ENCODE measurements around the gene GPR84. TPM values are rescaled to one million over a fixed set of nuclear protein-coding genes. Genes with fewer than 3 reads are reported as not detected.

The GPR84 gene
- total and polyA plus RNA-seq, 2 donors: 0.57 to 0.62 TPM

- H3K4me3 ChIP-seq (ENCODE audit: low read length in 2 of 2): no peak overlapping the region
- no peak overlapping the region for H3K27ac ChIP-seq (ENCODE audit: low read depth in 1 of 2, low read length in 1 of 2)
- peaks cover 10 to 49% of the 10 kb centered on the region in 2 donors for H3K4me1 ChIP-seq (ENCODE audit: control insufficient read depth in 2 of 2, insufficient read depth in 2 of 2, low read length in 2 of 2)
- H3K27me3 ChIP-seq (ENCODE audit: control insufficient read depth in 2 of 2, insufficient read depth in 1 of 2, low read length in 1 of 2): no peaks in the 10 kb centered on the region
- DNase-seq (ENCODE audit: low read depth in 6 of 9, low spot score in 9 of 9): no peak
- H3K36me3 ChIP-seq (ENCODE audit: control insufficient read depth in 2 of 2, insufficient read depth in 2 of 2, low read length in 1 of 2): peaks cover 27 to 38% of the 10 kb centered on the region in 2 donors
- 72% methylated on average over 3 of the region's 3 CpGs for WGBS
- H3K9me3 ChIP-seq (ENCODE audit: control insufficient read depth in 2 of 2, insufficient read depth in 1 of 2, low read length in 1 of 2): no peaks in the 10 kb centered on the region
Measured at GRCh38 chr12:54393743-54394142, 29.5 kb upstream of the GPR84 start.

- H3K27me3 ChIP-seq (ENCODE audit: control insufficient read depth in 2 of 2, insufficient read depth in 1 of 2, low read length in 1 of 2): no peaks in the 10 kb centered on the region
- peaks cover 10 to 54% of the 10 kb centered on the region in 2 donors for H3K4me1 ChIP-seq (ENCODE audit: control insufficient read depth in 2 of 2, insufficient read depth in 2 of 2, low read length in 2 of 2)
- WGBS: 87% methylated on average over 6 of the region's 6 CpGs
- no peak overlapping the region for H3K4me3 ChIP-seq (ENCODE audit: low read length in 2 of 2)
- no peaks in the 10 kb centered on the region for H3K9me3 ChIP-seq (ENCODE audit: control insufficient read depth in 2 of 2, insufficient read depth in 1 of 2, low read length in 1 of 2)
- DNase-seq (ENCODE audit: low read depth in 6 of 9, low spot score in 9 of 9): no peak
- no peak overlapping the region for H3K27ac ChIP-seq (ENCODE audit: low read depth in 1 of 2, low read length in 1 of 2)
- H3K36me3 ChIP-seq (ENCODE audit: control insufficient read depth in 2 of 2, insufficient read depth in 2 of 2, low read length in 1 of 2): peaks cover 23 to 34% of the 10 kb centered on the region in 2 donors
Measured at GRCh38 chr12:54393207-54393609, 28.9 kb upstream of the GPR84 start.

DNA sequence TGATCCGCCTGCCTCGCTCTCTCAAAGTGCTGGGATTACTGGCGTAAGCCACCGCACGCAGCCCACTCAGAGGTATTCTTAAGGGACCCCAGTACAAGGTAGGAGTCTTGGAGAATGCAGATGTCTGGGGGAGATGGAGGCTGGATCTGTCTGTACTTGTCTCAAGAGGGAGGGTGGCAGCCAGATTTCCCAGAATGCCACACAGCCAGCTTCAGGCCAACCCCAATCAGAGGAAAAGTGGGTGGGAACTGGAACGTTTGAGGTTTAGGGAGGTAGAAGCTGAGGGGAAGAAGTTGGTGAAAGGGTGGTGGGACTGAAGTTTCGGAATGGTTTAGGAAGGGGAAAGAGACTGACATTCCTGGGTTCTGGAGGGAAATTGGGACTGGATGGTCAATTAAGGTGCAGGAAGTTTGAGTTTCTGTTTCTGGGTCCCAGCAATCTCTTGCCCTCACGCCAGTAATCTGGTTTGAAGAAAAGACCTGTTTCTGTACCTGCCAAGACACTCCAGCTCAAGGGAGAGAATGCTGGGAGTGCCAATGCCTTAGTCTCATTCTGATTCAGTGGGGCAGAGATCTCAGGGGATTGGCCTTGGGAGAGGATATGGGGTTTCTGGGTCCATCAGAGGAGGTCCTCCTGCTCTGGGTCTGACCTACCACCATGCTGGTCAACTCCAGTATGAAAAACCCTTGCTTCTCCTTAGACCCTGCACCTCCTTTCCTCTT lies 28.4 kb upstream of the GPR84 start:
- no peak for DNase-seq (ENCODE audit: low read depth in 6 of 9, low spot score in 9 of 9)
- Histone ChIP-seq H3K9me3 (ENCODE audit: control insufficient read depth in 2 of 2, insufficient read depth in 1 of 2, low read length in 1 of 2) (no peaks in the 10 kb centered on the region), H3K4me1 (ENCODE audit: control insufficient read depth in 2 of 2, insufficient read depth in 2 of 2, low read length in 2 of 2) (peaks cover 10 to 58% of the 10 kb centered on the region in 2 donors), H3K27ac (ENCODE audit: low read depth in 1 of 2, low read length in 1 of 2) (no peak overlapping the region), H3K4me3 (ENCODE audit: low read length in 2 of 2) (no peak overlapping the region), H3K36me3 (ENCODE audit: control insufficient read depth in 2 of 2, insufficient read depth in 2 of 2, low read length in 1 of 2) (peaks cover 20 to 31% of the 10 kb centered on the region in 2 donors), H3K27me3 (ENCODE audit: control insufficient read depth in 2 of 2, insufficient read depth in 1 of 2, low read length in 1 of 2) (no peaks in the 10 kb centered on the region)
- WGBS: 94% methylated on average over 8 of the region's 8 CpGs

DNA sequence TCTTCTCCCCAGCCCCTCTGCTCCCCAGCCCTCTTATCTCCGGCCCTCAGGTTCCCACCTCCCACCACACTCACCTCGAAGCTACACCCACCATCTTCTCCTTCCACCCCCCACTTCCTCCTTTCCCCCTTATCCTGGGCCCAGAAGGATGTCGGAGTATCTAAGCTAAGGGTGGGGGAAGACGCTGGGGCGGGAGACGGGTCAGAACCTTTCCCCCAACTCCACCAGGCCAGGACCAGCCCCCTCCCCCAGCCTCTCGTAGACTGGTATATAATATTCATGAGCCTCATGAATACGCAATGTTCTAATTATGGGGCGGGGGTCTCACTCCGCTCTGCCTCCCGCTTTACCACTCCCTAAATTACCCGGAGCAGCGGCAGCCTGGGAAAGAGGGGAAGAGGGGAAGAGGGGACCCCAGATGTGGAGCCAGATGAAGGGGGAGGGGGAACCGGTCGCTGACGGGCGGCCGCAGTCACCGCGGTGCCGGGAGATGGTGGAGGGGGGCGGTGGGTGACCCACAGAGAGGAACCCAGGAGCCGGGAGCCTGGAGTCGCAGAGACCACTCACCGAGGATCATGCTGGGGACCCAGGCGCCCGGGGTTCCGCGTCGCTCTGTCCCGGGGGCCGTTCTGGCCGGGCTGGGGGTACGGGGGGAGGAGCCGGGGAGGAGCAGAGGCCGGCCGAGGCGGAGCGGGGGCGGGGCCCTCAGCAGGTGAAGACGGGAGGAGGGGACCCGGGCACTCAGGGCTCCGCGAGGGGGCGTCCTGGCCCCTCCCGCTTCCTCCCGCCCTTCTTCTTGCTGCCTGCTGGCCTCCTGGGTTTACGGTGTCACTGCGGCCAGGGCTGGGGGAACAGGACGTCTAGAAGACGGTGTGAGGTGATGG lies 26.6 kb upstream of the GPR84 start:
- 3% methylated on average over 51 of the region's 51 CpGs for WGBS

GRCh38 chr12:54390176-54390667 lies 25.9 kb upstream of the GPR84 start:
- Histone ChIP-seq H3K4me1 (ENCODE audit: control insufficient read depth in 2 of 2, insufficient read depth in 2 of 2, low read length in 2 of 2) (peaks cover 10 to 65% of the 10 kb centered on the region in 2 donors), H3K4me3 (ENCODE audit: low read length in 2 of 2) (peak overlapping the region; percentile 68 to 80), H3K9me3 (ENCODE audit: control insufficient read depth in 2 of 2, insufficient read depth in 1 of 2, low read length in 1 of 2) (no peaks in the 10 kb centered on the region), H3K27ac (ENCODE audit: low read depth in 1 of 2, low read length in 1 of 2) (peak overlapping the region in 1 of 2 donors; percentile 5), H3K27me3 (ENCODE audit: control insufficient read depth in 2 of 2, insufficient read depth in 1 of 2, low read length in 1 of 2) (no peaks in the 10 kb centered on the region), H3K36me3 (ENCODE audit: control insufficient read depth in 2 of 2, insufficient read depth in 2 of 2, low read length in 1 of 2) (peaks cover 0 to 11% of the 10 kb centered on the region in 2 donors)
- 35% methylated on average over 7 of the region's 7 CpGs for WGBS
- DNase-seq (ENCODE audit: low read depth in 6 of 9, low spot score in 9 of 9): peak in 1 of 9 donors; percentile 52

More for the DNA sequence above, 26.6 kb upstream of the GPR84 start:
- Histone ChIP-seq H3K36me3 (ENCODE audit: control insufficient read depth in 2 of 2, insufficient read depth in 2 of 2, low read length in 1 of 2) (peaks cover 6 to 16% of the 10 kb centered on the region in 2 donors), H3K27me3 (ENCODE audit: control insufficient read depth in 2 of 2, insufficient read depth in 1 of 2, low read length in 1 of 2) (no peaks in the 10 kb centered on the region), H3K9me3 (ENCODE audit: control insufficient read depth in 2 of 2, insufficient read depth in 1 of 2, low read length in 1 of 2) (no peaks in the 10 kb centered on the region), H3K4me3 (ENCODE audit: low read length in 2 of 2) (peak overlapping the region; percentile 68 to 80), H3K27ac (ENCODE audit: low read depth in 1 of 2, low read length in 1 of 2) (peak overlapping the region; percentile 17 to 71), H3K4me1 (ENCODE audit: control insufficient read depth in 2 of 2, insufficient read depth in 2 of 2, low read length in 2 of 2) (peaks cover 10 to 65% of the 10 kb centered on the region in 2 donors)
- DNase-seq (ENCODE audit: low read depth in 6 of 9, low spot score in 9 of 9): peak in 6 of 9 donors; percentile 55 to 85 (median 77)

DNA sequence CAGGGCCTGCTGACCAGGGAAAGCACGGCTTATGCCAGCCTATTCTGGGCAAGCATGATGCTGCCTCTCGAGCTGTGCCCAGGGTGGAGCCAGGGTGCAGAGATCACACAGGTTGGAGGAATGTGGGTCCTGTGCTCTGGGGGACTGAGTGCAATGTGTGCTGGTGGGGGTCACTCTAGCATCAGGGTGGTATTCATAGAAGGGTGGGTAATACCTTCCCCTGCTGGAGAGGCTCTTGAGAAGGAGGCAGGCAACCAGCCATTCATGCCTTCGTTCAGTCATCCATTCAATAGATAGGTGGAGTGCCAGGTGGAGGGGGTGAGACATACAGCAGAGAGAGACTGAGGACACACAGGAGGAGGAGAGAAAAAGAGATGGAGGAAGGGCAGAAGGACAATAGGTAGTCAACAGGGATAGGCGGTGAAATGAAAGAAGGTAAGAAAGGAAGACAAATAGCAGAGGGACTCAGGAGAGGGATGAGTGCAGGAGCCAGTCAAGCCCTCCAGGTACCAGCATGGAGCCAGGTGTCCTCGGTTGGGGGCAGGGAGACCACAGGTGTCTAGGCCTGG lies 25.4 kb upstream of the GPR84 start:
- H3K4me1 ChIP-seq (ENCODE audit: control insufficient read depth in 2 of 2, insufficient read depth in 2 of 2, low read length in 2 of 2): peaks cover 10 to 65% of the 10 kb centered on the region in 2 donors

GRCh38 chr12:54389134-54389508 lies 24.8 kb upstream of the GPR84 start:
- DNase-seq (ENCODE audit: low read depth in 6 of 9, low spot score in 9 of 9): no peak
- H3K4me3 ChIP-seq (ENCODE audit: low read length in 2 of 2): no peak overlapping the region
- H3K4me1 ChIP-seq (ENCODE audit: control insufficient read depth in 2 of 2, insufficient read depth in 2 of 2, low read length in 2 of 2): peaks cover 10 to 62% of the 10 kb centered on the region in 2 donors
- H3K27ac ChIP-seq (ENCODE audit: low read depth in 1 of 2, low read length in 1 of 2): no peak overlapping the region
- 93% methylated on average over 3 of the region's 3 CpGs for WGBS
- no peaks in the 10 kb centered on the region for H3K9me3 ChIP-seq (ENCODE audit: control insufficient read depth in 2 of 2, insufficient read depth in 1 of 2, low read length in 1 of 2)
- H3K36me3 ChIP-seq (ENCODE audit: control insufficient read depth in 2 of 2, insufficient read depth in 2 of 2, low read length in 1 of 2): no peaks in the 10 kb centered on the region
- no peaks in the 10 kb centered on the region for H3K27me3 ChIP-seq (ENCODE audit: control insufficient read depth in 2 of 2, insufficient read depth in 1 of 2, low read length in 1 of 2)

More for the DNA sequence above, 25.4 kb upstream of the GPR84 start:
- peak overlapping the region in 1 of 2 donors; percentile 68 for H3K4me3 ChIP-seq (ENCODE audit: low read length in 2 of 2)
- WGBS: 94% methylated on average over 5 of the region's 5 CpGs
- no peaks in the 10 kb centered on the region for H3K9me3 ChIP-seq (ENCODE audit: control insufficient read depth in 2 of 2, insufficient read depth in 1 of 2, low read length in 1 of 2)
- H3K27me3 ChIP-seq (ENCODE audit: control insufficient read depth in 2 of 2, insufficient read depth in 1 of 2, low read length in 1 of 2): no peaks in the 10 kb centered on the region
- no peak overlapping the region for H3K27ac ChIP-seq (ENCODE audit: low read depth in 1 of 2, low read length in 1 of 2)
- peaks cover 0 to 5% of the 10 kb centered on the region in 2 donors for H3K36me3 ChIP-seq (ENCODE audit: control insufficient read depth in 2 of 2, insufficient read depth in 2 of 2, low read length in 1 of 2)
- DNase-seq (ENCODE audit: low read depth in 6 of 9, low spot score in 9 of 9): no peak

DNA sequence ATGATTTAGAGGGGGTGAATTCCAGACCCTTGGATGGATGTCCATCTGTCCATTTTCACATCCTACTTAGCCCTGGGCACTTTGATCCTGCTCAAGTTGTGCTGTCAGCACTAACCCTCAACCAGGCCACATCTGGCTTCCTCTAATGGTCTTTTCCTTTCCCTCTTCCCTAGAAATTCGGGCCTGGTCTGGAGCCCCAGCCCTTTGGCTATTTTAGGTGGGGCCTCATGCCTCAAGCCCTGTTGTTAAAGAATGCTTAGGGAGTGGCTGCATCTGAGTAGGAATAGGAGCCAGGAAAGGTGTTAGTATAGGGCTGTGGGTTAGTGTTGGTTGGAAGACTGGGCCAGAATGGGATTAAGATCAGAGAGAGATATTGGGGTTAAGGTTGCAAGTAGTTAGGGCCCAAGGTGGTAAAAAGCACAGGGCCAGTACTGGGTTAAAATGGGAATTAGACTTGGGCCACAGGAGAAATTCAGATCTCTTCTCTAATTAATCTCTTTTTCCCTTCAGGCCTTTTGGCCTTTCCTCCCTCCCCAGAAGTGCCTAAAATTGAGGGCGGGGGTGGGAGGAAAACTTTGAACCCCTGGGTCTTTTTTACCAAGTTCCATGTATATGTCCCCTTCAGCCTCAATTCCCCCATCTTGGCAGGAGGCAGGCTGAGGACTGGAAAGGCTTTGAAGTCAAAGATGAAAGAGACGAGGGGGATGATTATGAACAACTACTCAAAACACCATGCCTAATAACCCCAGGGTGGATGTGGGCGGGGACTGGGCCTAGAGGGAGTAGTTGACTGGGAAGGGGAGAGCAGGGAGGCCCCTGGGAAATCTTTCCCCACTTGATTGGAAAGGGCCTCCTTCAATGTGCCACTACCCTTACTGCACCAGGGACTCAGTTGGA lies 24.2 kb upstream of the GPR84 start:
- no peak for DNase-seq (ENCODE audit: low read depth in 6 of 9, low spot score in 9 of 9)
- no peaks in the 10 kb centered on the region for H3K9me3 ChIP-seq (ENCODE audit: control insufficient read depth in 2 of 2, insufficient read depth in 1 of 2, low read length in 1 of 2)
- WGBS: 69% methylated on average over 4 of the region's 4 CpGs
- H3K4me1 ChIP-seq (ENCODE audit: control insufficient read depth in 2 of 2, insufficient read depth in 2 of 2, low read length in 2 of 2): peaks cover 10 to 56% of the 10 kb centered on the region in 2 donors
- H3K27ac ChIP-seq (ENCODE audit: low read depth in 1 of 2, low read length in 1 of 2): no peak overlapping the region
- H3K4me3 ChIP-seq (ENCODE audit: low read length in 2 of 2): no peak overlapping the region
- peaks cover 0 to 3% of the 10 kb centered on the region in 2 donors for H3K36me3 ChIP-seq (ENCODE audit: control insufficient read depth in 2 of 2, insufficient read depth in 2 of 2, low read length in 1 of 2)
- no peaks in the 10 kb centered on the region for H3K27me3 ChIP-seq (ENCODE audit: control insufficient read depth in 2 of 2, insufficient read depth in 1 of 2, low read length in 1 of 2)
